Aorta (tissue), 5 donors: ENCODE data around the gene NOVA1. TPM values are rescaled to one million over a fixed set of nuclear protein-coding genes. Genes with fewer than 3 reads are reported as not detected.

Source experiments
- ATAC-seq: fragments of 200-7000 bp; cut with Tn5 transposase; one replicate; pipeline ENCODE4 v1.9.1; 2022; ENCODE audit warnings: moderate library complexity; ENCODE audit not compliant: low FRiP score
- DNase-seq, 2 donors: peaks; one replicate each; pipeline ENCODE4 v3.0.0-alpha.2; 2020
- H3K27ac ChIP-seq, 2 donors: one replicate each; pipeline ENCODE4 v1.5.1; 2013; ENCODE audit warnings: low read length in 2 of 2, mild to moderate bottlenecking in 2 of 2, moderate library complexity in 2 of 2, control low read depth in 1 of 2, inconsistent platforms in 1 of 2, low read depth in 1 of 2
- H3K27me3 ChIP-seq, 2 donors: one replicate each; pipeline ENCODE4 v1.6.1; 2013; ENCODE audit warnings: control low read depth in 1 of 2, low read length in 1 of 2, mild to moderate bottlenecking in 1 of 2, moderate library complexity in 1 of 2; ENCODE audit not compliant: insufficient read depth in 2 of 2, control insufficient read depth in 1 of 2
- H3K36me3 ChIP-seq, 2 donors: one replicate each; pipeline ENCODE4 v1.6.1; 2013; ENCODE audit warnings: control low read depth in 1 of 2, low read length in 1 of 2, mild to moderate bottlenecking in 1 of 2; ENCODE audit not compliant: insufficient read depth in 2 of 2, control insufficient read depth in 1 of 2
- H3K4me1 ChIP-seq, 2 donors: one replicate each; pipeline ENCODE4 v1.6.1; 2013; ENCODE audit warnings: low read length in 2 of 2, control low read depth in 1 of 2, mild to moderate bottlenecking in 1 of 2, moderate library complexity in 1 of 2; ENCODE audit not compliant: insufficient read depth in 2 of 2, control insufficient read depth in 1 of 2
- H3K4me3 ChIP-seq, 2 donors: one replicate each; pipeline ENCODE4 v1.5.1; 2013; ENCODE audit warnings: low read length in 2 of 2, control low read depth in 1 of 2, mild to moderate bottlenecking in 1 of 2
- H3K9me3 ChIP-seq: one replicate; pipeline ENCODE4 v1.6.1; 2013; ENCODE audit warnings: mild to moderate bottlenecking, low read length; ENCODE audit not compliant: control insufficient read depth
- WGBS, 2 donors: extraction: QIAGEN DNeasy Blood & Tissue Kit; methylation state at CpG; one replicate each; pipeline ENCODE4 v1.1.7; 2013; 5-methylcytosine and 5-hydroxymethylcytosine counted together
- intact Hi-C, 2 donors: fragments of 100-400 bp; cut with DNase I; formaldehyde crosslinking; loops; one replicate each; pipeline versions ENCODE4 v1.14.2 to v1.15.0; 2022
- polyA plus RNA-seq, 2 donors: library from polyadenylated mRNA; stranded (reverse); fragments of 200-250 nt; gene quantifications; one replicate each; pipeline ENCODE4 v1.2.3, GENCODE V29; 2013
- total RNA-seq, 2 donors: library from RNA; stranded (reverse); fragmentation: NEBNext Ultra II Directional; extraction: Animal tissue kit (Norgen Biotek cat#: 25700); gene quantifications; one replicate each; pipeline ENCODE4 v1.2.1, GENCODE V29; 2021
- donor health status: healthy with polysubstance abuse.
- donor health status: Bipolar disorder and iron deficiency.
- donor health status: DM: no; HTN: no; CAD: no.
- donor health status: DM: no; HTN: no; CAD: no.
- donor health status: DM: yes; HTN: yes; CAD: no.

NOVA1 gene
- total and polyA plus RNA-seq, 4 donors = 1.5 to 38.7 (median 14.4) TPM

- intact Hi-C loops = no loop called here
These were observed 80.1 kb downstream of the NOVA1 start for GRCh38 chr14:26517771-26518170.

GRCh38 chr14:26500028-26500427, 97.8 kb downstream of the NOVA1 start:
- DNase-seq (no peak), ATAC-seq (no peak)
- H3K4me1 ChIP-seq = no peaks in the 10 kb centered on the region
- intact Hi-C loops = no loop called here
- no peaks in the 10 kb centered on the region for H3K27me3 ChIP-seq
- H3K27ac ChIP-seq = no peak overlapping the region
- no peaks in the 10 kb centered on the region for H3K9me3 ChIP-seq
- 78 to 85% methylated on average over 2 of the region's 2 CpGs for WGBS, 2 donors
- no peak overlapping the region for H3K4me3 ChIP-seq
- no peaks in the 10 kb centered on the region for H3K36me3 ChIP-seq

More at GRCh38 chr14:26517771-26518170, 80.1 kb downstream of the NOVA1 start:
- ATAC-seq = no peak
- H3K9me3 ChIP-seq = no peaks in the 10 kb centered on the region
- no peak overlapping the region for H3K27ac ChIP-seq
- no peaks in the 10 kb centered on the region for H3K27me3 ChIP-seq
- no peaks in the 10 kb centered on the region for H3K4me1 ChIP-seq
- no peaks in the 10 kb centered on the region for H3K36me3 ChIP-seq
- no peak overlapping the region for H3K4me3 ChIP-seq
- no peak for DNase-seq

GRCh38 chr14:26499546-26499945, 98.3 kb downstream of the NOVA1 start:
- ATAC-seq = no peak
- Histone ChIP-seq H3K4me3 (no peak overlapping the region), H3K36me3 (no peaks in the 10 kb centered on the region), H3K4me1 (no peaks in the 10 kb centered on the region), H3K27ac (no peak overlapping the region), H3K27me3 (no peaks in the 10 kb centered on the region), H3K9me3 (no peaks in the 10 kb centered on the region)
- intact Hi-C loops = no loop called here
- DNase-seq = no peak
- WGBS, 2 donors = 92 to 94% methylated on average over 2 of the region's 2 CpGs

GRCh38 chr14:26486922-26487321, 110.9 kb downstream of the NOVA1 start:
- Histone ChIP-seq H3K4me3 (no peak overlapping the region), H3K36me3 (no peaks in the 10 kb centered on the region), H3K27me3 (no peaks in the 10 kb centered on the region), H3K4me1 (no peaks in the 10 kb centered on the region), H3K9me3 (no peaks in the 10 kb centered on the region), H3K27ac (no peak overlapping the region)
- ATAC-seq = no peak
- DNase-seq = no peak
- intact Hi-C loops = no loop called here
- WGBS, 2 donors = 96 to 99% methylated on average over 3 of the region's 3 CpGs

GRCh38 chr14:26484562-26484961, 113.3 kb downstream of the NOVA1 start:
- no peak for DNase-seq
- WGBS, 2 donors = 88 to 91% methylated on average over 2 of the region's 2 CpGs
- no peaks in the 10 kb centered on the region for H3K9me3 ChIP-seq
- H3K36me3 ChIP-seq = no peaks in the 10 kb centered on the region
- intact Hi-C loops = no loop called here
- no peak for ATAC-seq
- no peaks in the 10 kb centered on the region for H3K4me1 ChIP-seq
- no peak overlapping the region for H3K4me3 ChIP-seq
- no peak overlapping the region for H3K27ac ChIP-seq
- H3K27me3 ChIP-seq = no peaks in the 10 kb centered on the region

GRCh38 chr14:26478967-26479366, 118.9 kb downstream of the NOVA1 start:
- H3K4me1 ChIP-seq = no peaks in the 10 kb centered on the region
- H3K4me3 ChIP-seq = no peak overlapping the region
- H3K27ac ChIP-seq = no peak overlapping the region
- ATAC-seq (no peak), DNase-seq (no peak)
- no peaks in the 10 kb centered on the region for H3K9me3 ChIP-seq
- intact Hi-C loops = no loop called here
- WGBS, 2 donors = 96 to 98% methylated on average over 4 of the region's 4 CpGs
- H3K27me3 ChIP-seq = no peaks in the 10 kb centered on the region
- H3K36me3 ChIP-seq = no peaks in the 10 kb centered on the region

- Histone ChIP-seq H3K4me1 (no peaks in the 10 kb centered on the region), H3K9me3 (no peaks in the 10 kb centered on the region), H3K36me3 (no peaks in the 10 kb centered on the region), H3K27me3 (no peaks in the 10 kb centered on the region), H3K27ac (no peak overlapping the region), H3K4me3 (no peak overlapping the region)
- intact Hi-C loops = no loop called here
- WGBS, 2 donors = 78 to 86% methylated on average over 1 of the region's 1 CpG
- DNase-seq (no peak), ATAC-seq (no peak)
These were observed 131.0 kb downstream of the NOVA1 start for GRCh38 chr14:26466862-26467261.

- Histone ChIP-seq H3K4me3 (no peak overlapping the region), H3K4me1 (no peaks in the 10 kb centered on the region), H3K27ac (no peak overlapping the region), H3K36me3 (no peaks in the 10 kb centered on the region), H3K9me3 (no peaks in the 10 kb centered on the region), H3K27me3 (no peaks in the 10 kb centered on the region)
- 13 to 22% methylated on average over 2 of the region's 2 CpGs for WGBS, 2 donors
- intact Hi-C loops = no loop called here
- no peak for ATAC-seq
- no peak for DNase-seq
These were observed 134.7 kb downstream of the NOVA1 start for GRCh38 chr14:26463136-26463535.

GRCh38 chr14:26454105-26454504, 143.7 kb downstream of the NOVA1 start:
- ATAC-seq = no peak
- 94 to 95% methylated on average over 3 of the region's 3 CpGs for WGBS, 2 donors
- H3K27ac ChIP-seq = no peak overlapping the region
- H3K4me3 ChIP-seq = no peak overlapping the region
- H3K9me3 ChIP-seq = no peaks in the 10 kb centered on the region
- no peak for DNase-seq
- no peaks in the 10 kb centered on the region for H3K36me3 ChIP-seq
- intact Hi-C loops = no loop called here
- H3K27me3 ChIP-seq = no peaks in the 10 kb centered on the region
- H3K4me1 ChIP-seq = no peaks in the 10 kb centered on the region
